ENCODE data around the gene CEP85.

- TF ChIP-seq POLR2A (IDR thresholded peaks at IDR 0.05) (no peak), CTCF (IDR thresholded peaks at IDR 0.05) (no peak), POLR2AphosphoS5 (IDR thresholded peaks at IDR 0.05) (no peak)
Measured at GRCh38 chr1:26225033-26225831, 8.8 kb upstream of the CEP85 start.
